Bronchial epithelial cell (primary cell): ENCODE data around the gene CCDC88C. TPM values are rescaled to one million over a fixed set of nuclear protein-coding genes. Genes with fewer than 3 reads are reported as not detected.

Experiments
- DNase-seq: peaks from one replicate; pipeline ENCODE4 v3.0.0-alpha.2; 2010; ENCODE audit warnings: low read depth
- FAIRE-seq: peaks from 2 replicates; lab custom pipeline; 2011; peaks lifted over from hg19 to GRCh38; lab: Jason Lieb, UNC
- H3K27me3 ChIP-seq: 2 replicates; pipeline ENCODE4 v1.5.1; 2011; ENCODE audit warnings: low read length; ENCODE audit not compliant: control insufficient read depth, insufficient read depth
- H3K36me3 ChIP-seq: 2 replicates; pipeline ENCODE4 v1.5.1; 2011; ENCODE audit warnings: low read length; ENCODE audit not compliant: control insufficient read depth, insufficient read depth
- H3K4me3 ChIP-seq: 2 replicates; pipeline ENCODE4 v1.5.1; 2011; ENCODE audit warnings: mild to moderate bottlenecking, low read depth, low read length, control low read depth
- CTCF ChIP-seq: IDR thresholded peaks from 2 replicates; pipeline ENCODE4 v1.5.1; 2011; ENCODE audit warnings: mild to moderate bottlenecking, moderate library complexity, low read length, control low read depth, inconsistent platforms; ENCODE audit not compliant: insufficient read depth, severe bottlenecking
- total RNA-seq: library from RNA; depleted of rRNA; stranded (reverse); fragments of >200 nt; gene quantifications from 2 replicates; pipeline ENCODE4 v1.2.1, GENCODE V29; 2014

The CCDC88C gene
- total RNA-seq, 1 donor from 2014 or later, result 21.3 TPM

GRCh38 chr14:91328313-91329050, 89.1 kb downstream of the CCDC88C start:
- Histone ChIP-seq H3K4me3 (no peak overlapping the region), H3K27me3 (no peaks in the 10 kb centered on the region), H3K36me3 (peaks cover 10% of the 10 kb centered on the region)
- TF ChIP-seq CTCF, result no peak
- FAIRE-seq (peak; percentile 7), DNase-seq (no peak)

- no peak for FAIRE-seq
- no peak for TF ChIP-seq CTCF
- no peak for DNase-seq
- Histone ChIP-seq H3K36me3 (peaks cover 10% of the 10 kb centered on the region), H3K27me3 (no peaks in the 10 kb centered on the region), H3K4me3 (no peak overlapping the region)
Observed at GRCh38 chr14:91327661-91328312, 89.8 kb downstream of the CCDC88C start.

- DNase-seq, result no peak
- TF ChIP-seq CTCF, result no peak
- FAIRE-seq, result no peak
- H3K27me3 ChIP-seq, result no peaks in the 10 kb centered on the region
- H3K36me3 ChIP-seq, result peaks cover 10% of the 10 kb centered on the region
- H3K4me3 ChIP-seq, result no peak overlapping the region
Observed at GRCh38 chr14:91327250-91327595, 90.4 kb downstream of the CCDC88C start.

- no peak overlapping the region for H3K4me3 ChIP-seq
- no peak for FAIRE-seq
- DNase-seq, result no peak
- H3K36me3 ChIP-seq, result peaks cover 10% of the 10 kb centered on the region
- no peaks in the 10 kb centered on the region for H3K27me3 ChIP-seq
- TF ChIP-seq CTCF, result no peak
Observed at GRCh38 chr14:91326514-91327249, 90.9 kb downstream of the CCDC88C start.

- FAIRE-seq (no peak), DNase-seq (no peak)
- TF ChIP-seq CTCF, result no peak
- Histone ChIP-seq H3K4me3 (no peak overlapping the region), H3K36me3 (peaks cover 11% of the 10 kb centered on the region), H3K27me3 (no peaks in the 10 kb centered on the region)
Observed at GRCh38 chr14:91324606-91325575, 92.7 kb downstream of the CCDC88C start.
